Astrocyte (in vitro differentiated cells and primary cell): Measurements from ENCODE around the gene ACBD7. TPM values are rescaled to one million over a fixed set of nuclear protein-coding genes. Genes with fewer than 3 reads are reported as not detected.
A peak's percentile ranks its signal among the peaks of the same experiment; 100 is the strongest.

ENCODE experiments used
- DNase-seq: peaks from one replicate; pipeline ENCODE4 v3.0.0-alpha.2; 2010; ENCODE audit warnings: low read depth
- FAIRE-seq: peaks from 2 replicates; lab custom pipeline; 2011; peaks lifted over from hg19 to GRCh38; lab: Jason Lieb, UNC
- H2AFZ ChIP-seq: 2 replicates; pipeline ENCODE4 v1.6.0; 2012; ENCODE audit warnings: low read depth, low read length, inconsistent platforms
- H3K27ac ChIP-seq: 2 replicates; pipeline ENCODE4 v1.5.1; 2011; ENCODE audit warnings: low read depth, low read length, inconsistent platforms
- H3K27me3 ChIP-seq: 2 replicates; pipeline ENCODE4 v1.6.0; 2011; ENCODE audit warnings: low read length, inconsistent platforms; ENCODE audit not compliant: insufficient read depth
- H3K36me3 ChIP-seq: 2 replicates; pipeline ENCODE4 v1.5.1; 2011; ENCODE audit warnings: low read length, inconsistent platforms; ENCODE audit not compliant: insufficient read depth
- H3K4me1 ChIP-seq: 2 replicates; pipeline ENCODE4 v1.5.1; 2011; ENCODE audit warnings: low read length, inconsistent platforms; ENCODE audit not compliant: insufficient read depth
- H3K4me2 ChIP-seq: 2 replicates; pipeline ENCODE4 v1.6.0; 2012; ENCODE audit warnings: low read length, inconsistent platforms
- H3K4me3 ChIP-seq: 2 replicates; pipeline ENCODE4 v1.5.1; 2011; ENCODE audit warnings: low read depth, mild to moderate bottlenecking, low read length, inconsistent platforms; ENCODE audit not compliant: insufficient read depth
- H3K79me2 ChIP-seq: 2 replicates; pipeline ENCODE4 v1.6.0; 2012; ENCODE audit warnings: mild to moderate bottlenecking, low read length, inconsistent platforms; ENCODE audit not compliant: insufficient read depth
- H3K9ac ChIP-seq: 2 replicates; pipeline ENCODE4 v1.6.0; 2012; ENCODE audit warnings: mild to moderate bottlenecking, low read length, inconsistent platforms
- H3K9me3 ChIP-seq: 2 replicates; pipeline ENCODE4 v1.5.1; 2012; ENCODE audit warnings: low read depth, mild to moderate bottlenecking, low read length, inconsistent platforms; ENCODE audit not compliant: insufficient read depth
- H4K20me1 ChIP-seq: 2 replicates; pipeline ENCODE4 v1.6.0; 2012; ENCODE audit warnings: low read length, inconsistent platforms; ENCODE audit not compliant: insufficient read depth
- H3K27ac Mint-ChIP-seq: one replicate; pipeline ENCODE4 v1.8.0; 2021; ENCODE audit warnings: mild to moderate bottlenecking, mixed read lengths; ENCODE audit not compliant: unreplicated experiment
- H3K27me3 Mint-ChIP-seq: one replicate; pipeline ENCODE4 v1.8.0; 2021; ENCODE audit warnings: low read depth, mixed read lengths; ENCODE audit not compliant: unreplicated experiment
- H3K36me3 Mint-ChIP-seq: one replicate; pipeline ENCODE4 v1.8.0; 2021; ENCODE audit warnings: low read depth, mixed read lengths; ENCODE audit not compliant: unreplicated experiment
- H3K4me1 Mint-ChIP-seq: one replicate; pipeline ENCODE4 v1.8.0; 2021; ENCODE audit warnings: low read depth, mixed read lengths; ENCODE audit not compliant: unreplicated experiment
- H3K4me3 Mint-ChIP-seq: one replicate; pipeline ENCODE4 v1.8.0; 2021; ENCODE audit warnings: mild to moderate bottlenecking, moderate library complexity, mixed read lengths; ENCODE audit not compliant: unreplicated experiment
- H3K9me3 Mint-ChIP-seq: one replicate; pipeline ENCODE4 v1.8.0; 2021; ENCODE audit warnings: mild to moderate bottlenecking, mixed read lengths; ENCODE audit not compliant: unreplicated experiment
- EZH2 ChIP-seq: IDR thresholded peaks from 2 replicates; pipeline ENCODE4 v1.6.1; 2012; ENCODE audit warnings: mild to moderate bottlenecking, low read length, inconsistent platforms; ENCODE audit not compliant: insufficient read depth
- total RNA-seq: library from RNA; stranded (reverse); gene quantifications from 2 replicates; pipeline ENCODE4 v1.2.1, GENCODE V29; 2021
- TF ChIP-seq, protein P1 (sequence below): IDR thresholded peaks from 2 replicates; pipeline ENCODE4 v1.5.1; 2011; ENCODE audit warnings: low read depth, mild to moderate bottlenecking, inconsistent platforms, low read length, moderate library complexity; ENCODE audit not compliant: insufficient read depth

Gene ACBD7
- total RNA-seq, 1 donor from 2014 or later = 0.79 TPM

DNA sequence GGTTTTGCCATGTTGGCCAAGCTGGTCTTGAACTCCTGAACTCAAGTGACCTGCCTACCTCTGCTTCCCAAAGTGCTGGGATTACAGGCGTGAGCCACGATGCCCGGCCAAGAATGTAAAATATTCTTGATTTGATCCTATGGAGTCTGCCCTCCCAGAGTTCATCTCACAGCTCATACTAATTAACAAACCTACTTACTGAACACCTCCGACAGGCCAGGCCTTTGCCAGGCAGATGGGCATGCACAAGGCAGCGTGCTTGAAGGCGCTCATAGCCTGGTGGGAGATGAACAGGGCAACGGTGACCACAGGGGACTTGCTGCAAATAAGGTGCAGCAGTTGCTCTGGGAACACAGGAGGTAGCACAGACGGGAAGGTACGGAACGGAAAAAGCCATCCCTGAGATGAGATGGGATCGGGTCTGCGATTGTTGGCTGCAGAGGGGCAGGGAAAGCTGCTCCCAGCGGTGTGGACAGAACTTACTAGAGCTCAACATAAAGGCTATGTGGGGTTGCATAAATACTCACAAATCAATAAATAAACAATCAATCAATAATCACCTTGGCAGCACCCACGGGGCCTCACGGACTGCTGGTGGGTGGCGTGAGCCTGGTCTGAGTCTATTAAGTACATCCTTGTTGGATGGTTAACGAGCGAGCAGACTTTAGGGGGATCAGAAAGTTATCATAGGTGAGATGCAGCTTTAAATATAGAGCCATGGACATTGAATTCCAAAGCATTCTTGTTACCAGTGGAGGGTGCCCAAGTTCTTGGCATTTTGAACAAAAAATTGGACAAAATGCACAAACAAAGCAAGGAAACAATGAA is 4.7 kb downstream of the ACBD7 start:
- Histone ChIP-seq H3K4me2 (peak overlapping the region; percentile 86), H3K4me1 (peaks cover 8% of the 10 kb centered on the region), H3K4me3 (peak overlapping the region; percentile 73), H2AFZ (peak overlapping the region; percentile 88), H4K20me1 (no peaks in the 10 kb centered on the region), H3K27me3 (no peaks in the 10 kb centered on the region), H3K36me3 (no peaks in the 10 kb centered on the region), H3K9me3 (no peaks in the 10 kb centered on the region), H3K27ac (peak overlapping the region; percentile 43), H3K9ac (peak overlapping the region; percentile 75), H3K79me2 (no peaks in the 10 kb centered on the region)
- H3K36me3 Mint-ChIP-seq = no peaks in the 10 kb centered on the region
- H3K4me1 Mint-ChIP-seq = no peaks in the 10 kb centered on the region
- no peaks in the 10 kb centered on the region for H3K9me3 Mint-ChIP-seq
- TF ChIP-seq EZH2 = no peak
- TF ChIP-seq, protein P1, sequence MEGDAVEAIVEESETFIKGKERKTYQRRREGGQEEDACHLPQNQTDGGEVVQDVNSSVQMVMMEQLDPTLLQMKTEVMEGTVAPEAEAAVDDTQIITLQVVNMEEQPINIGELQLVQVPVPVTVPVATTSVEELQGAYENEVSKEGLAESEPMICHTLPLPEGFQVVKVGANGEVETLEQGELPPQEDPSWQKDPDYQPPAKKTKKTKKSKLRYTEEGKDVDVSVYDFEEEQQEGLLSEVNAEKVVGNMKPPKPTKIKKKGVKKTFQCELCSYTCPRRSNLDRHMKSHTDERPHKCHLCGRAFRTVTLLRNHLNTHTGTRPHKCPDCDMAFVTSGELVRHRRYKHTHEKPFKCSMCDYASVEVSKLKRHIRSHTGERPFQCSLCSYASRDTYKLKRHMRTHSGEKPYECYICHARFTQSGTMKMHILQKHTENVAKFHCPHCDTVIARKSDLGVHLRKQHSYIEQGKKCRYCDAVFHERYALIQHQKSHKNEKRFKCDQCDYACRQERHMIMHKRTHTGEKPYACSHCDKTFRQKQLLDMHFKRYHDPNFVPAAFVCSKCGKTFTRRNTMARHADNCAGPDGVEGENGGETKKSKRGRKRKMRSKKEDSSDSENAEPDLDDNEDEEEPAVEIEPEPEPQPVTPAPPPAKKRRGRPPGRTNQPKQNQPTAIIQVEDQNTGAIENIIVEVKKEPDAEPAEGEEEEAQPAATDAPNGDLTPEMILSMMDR = no peak
- H3K27ac Mint-ChIP-seq = no peak overlapping the region
- no peak for DNase-seq
- FAIRE-seq = no peak
- H3K4me3 Mint-ChIP-seq = no peak overlapping the region
- H3K27me3 Mint-ChIP-seq = peaks cover 6% of the 10 kb centered on the region

DNA sequence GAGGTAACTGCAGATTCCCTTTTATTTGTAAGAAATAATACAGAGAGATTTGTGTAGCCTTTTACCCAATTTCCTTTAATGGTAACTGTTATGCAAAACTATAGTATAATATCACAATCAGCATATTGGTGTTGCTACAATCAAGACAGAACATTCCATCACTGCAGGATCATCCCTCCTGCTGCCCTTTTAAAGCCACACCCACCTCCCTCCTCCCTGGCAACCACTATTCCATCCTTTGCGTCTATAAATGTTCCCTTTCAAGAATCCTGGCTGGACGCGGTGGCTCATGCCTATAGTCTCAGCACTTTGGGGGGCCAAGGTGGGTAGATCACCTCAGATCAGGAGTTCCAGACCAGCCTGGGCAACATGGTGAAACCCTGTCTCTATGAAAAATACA is 13.2 kb downstream of the ACBD7 start:
- Histone ChIP-seq H3K36me3 (no peaks in the 10 kb centered on the region), H3K4me2 (no peak overlapping the region), H4K20me1 (no peaks in the 10 kb centered on the region), H3K79me2 (no peaks in the 10 kb centered on the region), H3K9me3 (peaks cover 4% of the 10 kb centered on the region), H3K4me1 (no peaks in the 10 kb centered on the region), H3K9ac (no peak overlapping the region), H3K4me3 (no peak overlapping the region), H3K27me3 (no peaks in the 10 kb centered on the region), H2AFZ (no peak overlapping the region), H3K27ac (no peak overlapping the region)
- Mint-ChIP-seq H3K4me3 (no peak overlapping the region), H3K9me3 (peaks cover 10% of the 10 kb centered on the region), H3K27ac (no peak overlapping the region), H3K27me3 (no peaks in the 10 kb centered on the region), H3K4me1 (no peaks in the 10 kb centered on the region), H3K36me3 (peaks cover 8% of the 10 kb centered on the region)
- FAIRE-seq (no peak), DNase-seq (no peak)
- no peak for TF ChIP-seq EZH2
- TF ChIP-seq, protein P1 = no peak

DNA sequence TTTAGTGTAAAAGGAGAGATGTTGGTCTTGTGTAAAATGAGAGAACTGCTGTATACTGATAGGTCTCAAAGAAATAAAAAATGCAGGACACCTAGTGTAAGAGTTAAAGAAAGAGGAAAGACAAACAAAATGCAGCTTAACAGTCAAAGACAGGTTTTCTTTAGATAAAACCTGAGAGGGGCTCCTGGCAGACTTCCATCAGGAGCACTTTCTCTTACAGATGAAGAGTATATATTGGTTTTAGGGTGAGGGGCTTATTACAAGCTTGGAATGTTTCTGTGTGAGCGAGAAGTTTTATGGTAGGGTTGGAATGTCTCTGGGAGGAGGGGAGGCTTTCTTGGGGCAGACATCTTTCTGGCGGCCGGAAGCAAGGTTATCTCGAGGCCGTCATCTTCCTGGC is 16.2 kb downstream of the ACBD7 start:
- H3K36me3 ChIP-seq = no peaks in the 10 kb centered on the region
- Mint-ChIP-seq H3K36me3 (peaks cover 8% of the 10 kb centered on the region), H3K27ac (no peak overlapping the region), H3K4me1 (no peaks in the 10 kb centered on the region), H3K9me3 (peaks cover 13% of the 10 kb centered on the region), H3K27me3 (no peaks in the 10 kb centered on the region), H3K4me3 (no peak overlapping the region)
- TF ChIP-seq EZH2 = no peak
- TF ChIP-seq, protein P1 = no peak
- H4K20me1 ChIP-seq = no peaks in the 10 kb centered on the region
- DNase-seq (no peak), FAIRE-seq (no peak)
- H3K4me3 ChIP-seq = no peak overlapping the region
- peaks cover 4% of the 10 kb centered on the region for H3K9me3 ChIP-seq
- no peaks in the 10 kb centered on the region for H3K27me3 ChIP-seq
- no peak overlapping the region for H3K27ac ChIP-seq
- H3K4me2 ChIP-seq = no peak overlapping the region
- no peaks in the 10 kb centered on the region for H3K79me2 ChIP-seq
- no peak overlapping the region for H2AFZ ChIP-seq
- no peaks in the 10 kb centered on the region for H3K4me1 ChIP-seq
- no peak overlapping the region for H3K9ac ChIP-seq
